GM12878 (cell line): ENCODE measurements around the gene TFAM. TPM values are rescaled to one million over a fixed set of nuclear protein-coding genes. Genes with fewer than 3 reads are reported as not detected.

ENCODE experiments used
- ETV6 ChIP-seq, 2 experiments: fragments of 450-650 bp in 1 of 2; IDR thresholded peaks in 1 of 2; conservative IDR thresholded peaks in 1 of 2; 2 replicates each; pipeline ENCODE4 v1.6.1; 2014; ENCODE audit warnings: antibody characterized with exemption in 1 of 2, borderline replicate concordance in 1 of 2, low read depth in 1 of 2, mild to moderate bottlenecking in 1 of 2, moderate library complexity in 1 of 2
- FOXM1 ChIP-seq: IDR thresholded peaks from 2 replicates; pipeline ENCODE4 v1.6.1; 2012; ENCODE audit warnings: low read depth, mild to moderate bottlenecking, inconsistent platforms, low read length, moderate library complexity
- HCFC1 ChIP-seq: fragments of 150-350 bp; IDR thresholded peaks from 2 replicates; pipeline ENCODE4 v1.6.1; 2014; ENCODE audit warnings: low read length
- KAT2A ChIP-seq: conservative IDR thresholded peaks from 2 replicates; pipeline ENCODE4 v1.6.1; 2011; ENCODE audit warnings: low read depth, low read length; ENCODE audit not compliant: control insufficient read depth
- KLF5 ChIP-seq: fragments of 450-650 bp; IDR thresholded peaks from 2 replicates; pipeline ENCODE4 v1.6.1; 2014; ENCODE audit warnings: mild to moderate bottlenecking; ENCODE audit not compliant: partially characterized antibody
- MEF2A ChIP-seq: IDR thresholded peaks from 2 replicates; pipeline ENCODE4 v1.6.1; 2011; ENCODE audit warnings: low read depth, mild to moderate bottlenecking, low read length, moderate library complexity; ENCODE audit not compliant: insufficient read depth
- MEF2B ChIP-seq: fragments of 450-650 bp; IDR thresholded peaks from 2 replicates; pipeline ENCODE4 v1.6.1; 2018; ENCODE audit warnings: mild to moderate bottlenecking, moderate library complexity; ENCODE audit not compliant: partially characterized antibody, poor library complexity, severe bottlenecking
- NBN ChIP-seq: fragments of 450-650 bp; IDR thresholded peaks from 2 replicates; pipeline ENCODE4 v1.6.1; 2016
- RUNX3 ChIP-seq: IDR thresholded peaks from 2 replicates; pipeline ENCODE4 v1.6.1; 2012; ENCODE audit warnings: low read length, inconsistent platforms
- SIN3A ChIP-seq: IDR thresholded peaks from 2 replicates; pipeline ENCODE4 v1.6.1; 2012; ENCODE audit warnings: low read depth, low read length, improper control_type of control experiment
- SPI1 ChIP-seq: IDR thresholded peaks from 2 replicates; pipeline ENCODE4 v1.6.1; 2011; ENCODE audit warnings: low read depth, mild to moderate bottlenecking, low read length, moderate library complexity, borderline replicate concordance; ENCODE audit not compliant: insufficient read depth
- SREBF2 ChIP-seq: IDR thresholded peaks from 2 replicates; pipeline ENCODE4 v1.6.1; 2012; ENCODE audit warnings: mild to moderate bottlenecking, low read length
- TAF1 ChIP-seq: IDR thresholded peaks from 2 replicates; pipeline ENCODE4 v1.6.1; 2011; ENCODE audit warnings: mild to moderate bottlenecking, low read depth, low read length, borderline replicate concordance
- YBX1 ChIP-seq: fragments of 450-650 bp; IDR thresholded peaks from 2 replicates; pipeline ENCODE4 v1.6.1; 2016; ENCODE audit warnings: antibody characterized with exemption
- ZNF207 ChIP-seq: fragments of 450-650 bp; IDR thresholded peaks from 2 replicates; pipeline ENCODE4 v1.6.1; 2014; ENCODE audit warnings: antibody characterized with exemption, mild to moderate bottlenecking, borderline replicate concordance
- ZNF217 ChIP-seq: fragments of 450-650 bp; IDR thresholded peaks from 2 replicates; pipeline ENCODE4 v1.6.1; 2017; ENCODE audit warnings: antibody characterized with exemption, mild to moderate bottlenecking
- ZNF274 ChIP-seq: IDR thresholded peaks from one replicate; pipeline ENCODE4 v1.8.0; 2011; ENCODE audit not compliant: insufficient read length, insufficient read depth
- ZNF622 ChIP-seq: fragments of 450-650 bp; IDR thresholded peaks from 2 replicates; pipeline ENCODE4 v1.6.1; 2017; ENCODE audit warnings: mild to moderate bottlenecking, inconsistent platforms
- ZSCAN29 ChIP-seq: fragments of 450-650 bp; IDR thresholded peaks from 2 replicates; pipeline ENCODE4 v1.6.1; 2017; ENCODE audit warnings: mild to moderate bottlenecking, moderate library complexity
- polyA plus RNA-seq, 11 experiments: library from polyadenylated mRNA; depleted of rRNA in 4 of 11; unstranded in 6 of 11; stranded (reverse) in 5 of 11; fragments of >200 nt; fragmentation: Nextera tagmentation in 4 of 11; fragmentation: Illumina TruSeq in 1 of 11; extraction: Ambion mirVana in 4 of 11; extraction: Trizol in 1 of 11; gene quantifications; 1 replicate in 1 of 11; 2 replicates in 10 of 11; pipeline versions ENCODE4 v1.2.1 to v1.2.3, GENCODE V29; 2011 to 2016; ENCODE audit warnings: inconsistent platforms in 2 of 11, missing spikeins in 2 of 11, low read depth in 1 of 11
- total RNA-seq, 4 experiments: library from RNA; depleted of rRNA in 3 of 4; stranded (reverse); fragments of >200 nt in 3 of 4; fragmentation: Illumina TruSeq in 1 of 4; extraction: Trizol in 1 of 4; gene quantifications; 2 replicates each; pipeline versions ENCODE4 v1.2.1 to v1.2.3, GENCODE V29; 2013 to 2021
- TF ChIP-seq, protein P1 (sequence below): fragments of 450-650 bp; IDR thresholded peaks from 2 replicates; pipeline ENCODE4 v1.6.1; 2016; ENCODE audit warnings: mild to moderate bottlenecking
- TF ChIP-seq, protein P2 (sequence below): fragments of 450-650 bp; formaldehyde crosslinking; IDR thresholded peaks from 2 replicates; pipeline ENCODE4 v1.5.0; 2022; ENCODE audit warnings: mild to moderate bottlenecking, missing genetic modification characterization
- TF ChIP-seq, protein P3 (sequence below): fragments of 450-650 bp; conservative IDR thresholded peaks from 2 replicates; pipeline ENCODE4 v1.6.1; 2017; ENCODE audit warnings: mild to moderate bottlenecking, moderate library complexity
- TF ChIP-seq, protein P4 (sequence below): IDR thresholded peaks from 2 replicates; pipeline ENCODE4 v1.6.1; 2012; ENCODE audit warnings: low read length, inconsistent platforms

TFAM gene
- total and polyA plus RNA-seq, 10 of the 15 experiments (the other 5 are each of a cell fraction or from before 2014, with no cell fraction given): 44.9 to 135 (median 93.3) TPM

DNA sequence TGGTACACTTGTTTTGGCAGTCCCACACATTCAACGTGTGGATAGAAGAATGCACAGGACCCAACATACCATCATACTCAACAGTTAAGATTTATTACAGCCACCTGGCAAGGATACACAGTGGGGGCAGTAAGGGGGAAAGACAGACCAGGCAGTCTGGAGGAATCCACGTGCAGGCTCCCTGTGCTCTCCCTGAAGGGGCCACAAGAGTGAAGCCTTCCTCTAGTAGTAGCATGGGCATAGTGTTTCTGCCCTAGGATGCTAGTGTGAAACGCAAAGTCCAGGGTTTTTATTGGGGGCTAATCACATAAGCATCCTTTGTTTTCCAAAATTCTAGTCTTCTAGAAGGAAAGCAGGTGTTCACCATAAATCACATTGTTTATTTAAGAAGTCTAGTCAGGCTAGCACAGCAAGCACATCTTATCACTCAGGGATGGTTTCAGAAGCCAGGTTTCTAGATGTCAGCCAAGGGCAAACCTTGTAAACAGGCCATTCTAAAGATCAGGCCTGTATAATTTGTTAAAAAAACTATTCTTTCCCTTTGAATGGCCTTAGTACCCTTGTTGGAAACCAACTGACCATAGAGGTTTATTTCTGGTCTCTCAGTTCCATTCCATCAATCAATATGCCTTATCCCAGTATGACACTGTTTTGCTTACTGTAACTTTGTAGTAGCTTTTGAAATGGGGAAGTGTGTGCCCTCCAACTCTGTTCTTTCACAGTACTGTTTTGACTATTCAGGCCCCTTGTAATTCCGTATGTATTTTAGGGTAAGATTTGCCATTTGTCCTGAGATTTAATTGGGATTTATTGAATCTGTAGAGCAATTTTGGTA is 12.4 kb upstream of the TFAM start (continued):
- 0 out of 4 replicates have a peak, but pooled peaks of 1 of the 2 experiments have one; percentile 24 for TF ChIP-seq ETV6 (conservative IDR thresholded peaks at IDR 0.05 in 1 of 2, IDR thresholded peaks at IDR 0.05 in 1 of 2; ENCODE audit: borderline replicate concordance in 1 of 2, low read depth in 1 of 2)
- TF ChIP-seq KLF5: no peak
- TF ChIP-seq, protein P1, sequence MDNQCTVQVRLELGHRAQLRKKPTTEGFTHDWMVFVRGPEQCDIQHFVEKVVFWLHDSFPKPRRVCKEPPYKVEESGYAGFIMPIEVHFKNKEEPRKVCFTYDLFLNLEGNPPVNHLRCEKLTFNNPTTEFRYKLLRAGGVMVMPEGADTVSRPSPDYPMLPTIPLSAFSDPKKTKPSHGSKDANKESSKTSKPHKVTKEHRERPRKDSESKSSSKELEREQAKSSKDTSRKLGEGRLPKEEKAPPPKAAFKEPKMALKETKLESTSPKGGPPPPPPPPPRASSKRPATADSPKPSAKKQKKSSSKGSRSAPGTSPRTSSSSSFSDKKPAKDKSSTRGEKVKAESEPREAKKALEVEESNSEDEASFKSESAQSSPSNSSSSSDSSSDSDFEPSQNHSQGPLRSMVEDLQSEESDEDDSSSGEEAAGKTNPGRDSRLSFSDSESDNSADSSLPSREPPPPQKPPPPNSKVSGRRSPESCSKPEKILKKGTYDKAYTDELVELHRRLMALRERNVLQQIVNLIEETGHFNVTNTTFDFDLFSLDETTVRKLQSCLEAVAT: no peak
- peak; percentile 47 for TF ChIP-seq RUNX3
- peak; percentile 35; the same call in 1 of the 2 replicates for TF ChIP-seq FOXM1
- TF ChIP-seq ZNF207: no peak
- peak; percentile 87 for TF ChIP-seq SPI1
- TF ChIP-seq ZSCAN29: no peak
- TF ChIP-seq, protein P2, sequence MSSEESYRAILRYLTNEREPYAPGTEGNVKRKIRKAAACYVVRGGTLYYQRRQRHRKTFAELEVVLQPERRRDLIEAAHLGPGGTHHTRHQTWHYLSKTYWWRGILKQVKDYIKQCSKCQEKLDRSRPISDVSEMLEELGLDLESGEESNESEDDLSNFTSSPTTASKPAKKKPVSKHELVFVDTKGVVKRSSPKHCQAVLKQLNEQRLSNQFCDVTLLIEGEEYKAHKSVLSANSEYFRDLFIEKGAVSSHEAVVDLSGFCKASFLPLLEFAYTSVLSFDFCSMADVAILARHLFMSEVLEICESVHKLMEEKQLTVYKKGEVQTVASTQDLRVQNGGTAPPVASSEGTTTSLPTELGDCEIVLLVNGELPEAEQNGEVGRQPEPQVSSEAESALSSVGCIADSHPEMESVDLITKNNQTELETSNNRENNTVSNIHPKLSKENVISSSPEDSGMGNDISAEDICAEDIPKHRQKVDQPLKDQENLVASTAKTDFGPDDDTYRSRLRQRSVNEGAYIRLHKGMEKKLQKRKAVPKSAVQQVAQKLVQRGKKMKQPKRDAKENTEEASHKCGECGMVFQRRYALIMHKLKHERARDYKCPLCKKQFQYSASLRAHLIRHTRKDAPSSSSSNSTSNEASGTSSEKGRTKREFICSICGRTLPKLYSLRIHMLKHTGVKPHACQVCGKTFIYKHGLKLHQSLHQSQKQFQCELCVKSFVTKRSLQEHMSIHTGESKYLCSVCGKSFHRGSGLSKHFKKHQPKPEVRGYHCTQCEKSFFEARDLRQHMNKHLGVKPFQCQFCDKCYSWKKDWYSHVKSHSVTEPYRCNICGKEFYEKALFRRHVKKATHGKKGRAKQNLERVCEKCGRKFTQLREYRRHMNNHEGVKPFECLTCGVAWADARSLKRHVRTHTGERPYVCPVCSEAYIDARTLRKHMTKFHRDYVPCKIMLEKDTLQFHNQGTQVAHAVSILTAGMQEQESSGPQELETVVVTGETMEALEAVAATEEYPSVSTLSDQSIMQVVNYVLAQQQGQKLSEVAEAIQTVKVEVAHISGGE: no peak
- peak; percentile 37 for TF ChIP-seq MEF2B
- TF ChIP-seq HCFC1: no peak
- no peak for TF ChIP-seq NBN
- no peak for TF ChIP-seq YBX1
- TF ChIP-seq KAT2A: no peak
- no peak for TF ChIP-seq SREBF2
- TF ChIP-seq ZNF217: 0 out of 2 replicates have a peak, but pooled peaks have one; percentile 24
- no peak for TF ChIP-seq ZNF622
- no peak for TF ChIP-seq SIN3A
- TF ChIP-seq TAF1: no peak
- TF ChIP-seq, protein P3, sequence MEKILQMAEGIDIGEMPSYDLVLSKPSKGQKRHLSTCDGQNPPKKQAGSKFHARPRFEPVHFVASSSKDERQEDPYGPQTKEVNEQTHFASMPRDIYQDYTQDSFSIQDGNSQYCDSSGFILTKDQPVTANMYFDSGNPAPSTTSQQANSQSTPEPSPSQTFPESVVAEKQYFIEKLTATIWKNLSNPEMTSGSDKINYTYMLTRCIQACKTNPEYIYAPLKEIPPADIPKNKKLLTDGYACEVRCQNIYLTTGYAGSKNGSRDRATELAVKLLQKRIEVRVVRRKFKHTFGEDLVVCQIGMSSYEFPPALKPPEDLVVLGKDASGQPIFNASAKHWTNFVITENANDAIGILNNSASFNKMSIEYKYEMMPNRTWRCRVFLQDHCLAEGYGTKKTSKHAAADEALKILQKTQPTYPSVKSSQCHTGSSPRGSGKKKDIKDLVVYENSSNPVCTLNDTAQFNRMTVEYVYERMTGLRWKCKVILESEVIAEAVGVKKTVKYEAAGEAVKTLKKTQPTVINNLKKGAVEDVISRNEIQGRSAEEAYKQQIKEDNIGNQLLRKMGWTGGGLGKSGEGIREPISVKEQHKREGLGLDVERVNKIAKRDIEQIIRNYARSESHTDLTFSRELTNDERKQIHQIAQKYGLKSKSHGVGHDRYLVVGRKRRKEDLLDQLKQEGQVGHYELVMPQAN: no peak
- TF ChIP-seq MEF2A: 0 out of 2 replicates have a peak, but pooled peaks have one; percentile 32
- no peak for TF ChIP-seq ZNF274
- TF ChIP-seq, protein P4, sequence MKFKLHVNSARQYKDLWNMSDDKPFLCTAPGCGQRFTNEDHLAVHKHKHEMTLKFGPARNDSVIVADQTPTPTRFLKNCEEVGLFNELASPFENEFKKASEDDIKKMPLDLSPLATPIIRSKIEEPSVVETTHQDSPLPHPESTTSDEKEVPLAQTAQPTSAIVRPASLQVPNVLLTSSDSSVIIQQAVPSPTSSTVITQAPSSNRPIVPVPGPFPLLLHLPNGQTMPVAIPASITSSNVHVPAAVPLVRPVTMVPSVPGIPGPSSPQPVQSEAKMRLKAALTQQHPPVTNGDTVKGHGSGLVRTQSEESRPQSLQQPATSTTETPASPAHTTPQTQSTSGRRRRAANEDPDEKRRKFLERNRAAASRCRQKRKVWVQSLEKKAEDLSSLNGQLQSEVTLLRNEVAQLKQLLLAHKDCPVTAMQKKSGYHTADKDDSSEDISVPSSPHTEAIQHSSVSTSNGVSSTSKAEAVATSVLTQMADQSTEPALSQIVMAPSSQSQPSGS: peak; percentile 26; the same call in 1 of the 2 replicates
